Measurements from ENCODE around the gene TF. TPM values are rescaled to one million over a fixed set of nuclear protein-coding genes. Genes with fewer than 3 reads are reported as not detected.
A peak's percentile ranks its signal among the peaks of the same experiment; 100 is the strongest.

TF gene
- total and polyA plus RNA-seq, 4 donors, result 333 to 708 (median 529) TPM

GRCh38 chr3:133820889-133821675 is 74.9 kb downstream of the TF start:
- whole genome bisulfite sequencing (ENCODE audit: insufficient coverage), result 94% methylated on average over 2 of the region's 3 CpGs
- no peaks in the 10 kb centered on the region for H3K4me1 ChIP-seq (ENCODE audit: control insufficient read depth, insufficient read depth, low read length)
- H3K9me3 ChIP-seq (ENCODE audit: control insufficient read depth, insufficient read depth, low read length), result no peaks in the 10 kb centered on the region
- H3K36me3 ChIP-seq (ENCODE audit: control insufficient read depth, insufficient read depth, low read length), result peaks cover 41% of the 10 kb centered on the region
- H3K27me3 ChIP-seq (ENCODE audit: control insufficient read depth, insufficient read depth, low read length), result no peaks in the 10 kb centered on the region
- no peak for DNase-seq (ENCODE audit: low read depth in 4 of 6, low spot score in 6 of 6)
- no peak overlapping the region for H3K27ac ChIP-seq (ENCODE audit: low read depth, low read length)
- no peak overlapping the region for H3K4me3 ChIP-seq (ENCODE audit: low read depth, low read length)

- Histone ChIP-seq H3K27me3 (ENCODE audit: control insufficient read depth, insufficient read depth, low read length) (no peaks in the 10 kb centered on the region), H3K36me3 (ENCODE audit: control insufficient read depth, insufficient read depth, low read length) (peaks cover 44% of the 10 kb centered on the region), H3K27ac (ENCODE audit: low read depth, low read length) (no peak overlapping the region), H3K4me3 (ENCODE audit: low read depth, low read length) (no peak overlapping the region), H3K4me1 (ENCODE audit: control insufficient read depth, insufficient read depth, low read length) (no peaks in the 10 kb centered on the region), H3K9me3 (ENCODE audit: control insufficient read depth, insufficient read depth, low read length) (no peaks in the 10 kb centered on the region)
- peak in 2 of 6 donors; percentile 31 to 44 for DNase-seq (ENCODE audit: low read depth in 4 of 6, low spot score in 6 of 6)
- 84% methylated on average over 7 of the region's 8 CpGs for WGBS (ENCODE audit: insufficient coverage)
Measured at GRCh38 chr3:133821767-133822638, 75.8 kb downstream of the TF start.

GRCh38 chr3:133824961-133825485 is 78.8 kb downstream of the TF start:
- H3K4me1 ChIP-seq (ENCODE audit: control insufficient read depth, insufficient read depth, low read length), result peaks cover 15% of the 10 kb centered on the region
- no peaks in the 10 kb centered on the region for H3K27me3 ChIP-seq (ENCODE audit: control insufficient read depth, insufficient read depth, low read length)
- H3K36me3 ChIP-seq (ENCODE audit: control insufficient read depth, insufficient read depth, low read length), result peaks cover 57% of the 10 kb centered on the region
- no peak overlapping the region for H3K27ac ChIP-seq (ENCODE audit: low read depth, low read length)
- no peaks in the 10 kb centered on the region for H3K9me3 ChIP-seq (ENCODE audit: control insufficient read depth, insufficient read depth, low read length)
- 79% methylated on average over 8 of the region's 8 CpGs for WGBS (ENCODE audit: insufficient coverage)
- DNase-seq (ENCODE audit: low read depth in 4 of 6, low spot score in 6 of 6), result no peak
- H3K4me3 ChIP-seq (ENCODE audit: low read depth, low read length), result no peak overlapping the region

- DNase-seq (ENCODE audit: low read depth in 4 of 6, low spot score in 6 of 6), result no peak
- H3K27ac ChIP-seq (ENCODE audit: low read depth, low read length), result no peak overlapping the region
- WGBS (ENCODE audit: insufficient coverage), result no CpG with 5 or more reads among the region's 12 CpGs
- H3K9me3 ChIP-seq (ENCODE audit: control insufficient read depth, insufficient read depth, low read length), result no peaks in the 10 kb centered on the region
- H3K4me3 ChIP-seq (ENCODE audit: low read depth, low read length), result no peak overlapping the region
- H3K4me1 ChIP-seq (ENCODE audit: control insufficient read depth, insufficient read depth, low read length), result peaks cover 17% of the 10 kb centered on the region
- H3K27me3 ChIP-seq (ENCODE audit: control insufficient read depth, insufficient read depth, low read length), result no peaks in the 10 kb centered on the region
- H3K36me3 ChIP-seq (ENCODE audit: control insufficient read depth, insufficient read depth, low read length), result peaks cover 55% of the 10 kb centered on the region
Measured at GRCh38 chr3:133825969-133826727, 80.0 kb downstream of the TF start.

GRCh38 chr3:133827136-133827535 is 80.9 kb downstream of the TF start:
- DNase-seq (ENCODE audit: low read depth in 4 of 6, low spot score in 6 of 6), result peak in 1 of 6 donors; percentile 28
- no CpG with 5 or more reads among the region's 1 CpG for WGBS (ENCODE audit: insufficient coverage)
- H3K27me3 ChIP-seq (ENCODE audit: control insufficient read depth, insufficient read depth, low read length), result no peaks in the 10 kb centered on the region

GRCh38 chr3:133827684-133828083 is 81.5 kb downstream of the TF start:
- peaks cover 63% of the 10 kb centered on the region for H3K36me3 ChIP-seq (ENCODE audit: control insufficient read depth, insufficient read depth, low read length)
- 38% methylated on average over 3 of the region's 4 CpGs for WGBS (ENCODE audit: insufficient coverage)
- H3K27ac ChIP-seq (ENCODE audit: low read depth, low read length), result no peak overlapping the region

More at GRCh38 chr3:133827136-133827535, 80.9 kb downstream of the TF start:
- Histone ChIP-seq H3K9me3 (ENCODE audit: control insufficient read depth, insufficient read depth, low read length) (no peaks in the 10 kb centered on the region), H3K4me3 (ENCODE audit: low read depth, low read length) (no peak overlapping the region), H3K27ac (ENCODE audit: low read depth, low read length) (no peak overlapping the region), H3K36me3 (ENCODE audit: control insufficient read depth, insufficient read depth, low read length) (peaks cover 62% of the 10 kb centered on the region), H3K4me1 (ENCODE audit: control insufficient read depth, insufficient read depth, low read length) (peaks cover 17% of the 10 kb centered on the region)

GRCh38 chr3:133828576-133829309 is 82.5 kb downstream of the TF start:
- peaks cover 64% of the 10 kb centered on the region for H3K36me3 ChIP-seq (ENCODE audit: control insufficient read depth, insufficient read depth, low read length)
- 79% methylated on average over 11 of the region's 12 CpGs for WGBS (ENCODE audit: insufficient coverage)
- no peak for DNase-seq (ENCODE audit: low read depth in 4 of 6, low spot score in 6 of 6)

More at GRCh38 chr3:133827684-133828083, 81.5 kb downstream of the TF start:
- no peaks in the 10 kb centered on the region for H3K27me3 ChIP-seq (ENCODE audit: control insufficient read depth, insufficient read depth, low read length)
- peak in 1 of 6 donors; percentile 7 for DNase-seq (ENCODE audit: low read depth in 4 of 6, low spot score in 6 of 6)
- no peaks in the 10 kb centered on the region for H3K9me3 ChIP-seq (ENCODE audit: control insufficient read depth, insufficient read depth, low read length)
- H3K4me3 ChIP-seq (ENCODE audit: low read depth, low read length), result no peak overlapping the region
- H3K4me1 ChIP-seq (ENCODE audit: control insufficient read depth, insufficient read depth, low read length), result peaks cover 17% of the 10 kb centered on the region

GRCh38 chr3:133829310-133829707 is 83.1 kb downstream of the TF start:
- Histone ChIP-seq H3K27ac (ENCODE audit: low read depth, low read length) (no peak overlapping the region), H3K9me3 (ENCODE audit: control insufficient read depth, insufficient read depth, low read length) (no peaks in the 10 kb centered on the region), H3K27me3 (ENCODE audit: control insufficient read depth, insufficient read depth, low read length) (no peaks in the 10 kb centered on the region), H3K4me1 (ENCODE audit: control insufficient read depth, insufficient read depth, low read length) (peaks cover 17% of the 10 kb centered on the region), H3K4me3 (ENCODE audit: low read depth, low read length) (no peak overlapping the region), H3K36me3 (ENCODE audit: control insufficient read depth, insufficient read depth, low read length) (peaks cover 68% of the 10 kb centered on the region)
- 68% methylated on average over 3 of the region's 3 CpGs for WGBS (ENCODE audit: insufficient coverage)
- peak in 1 of 6 donors; percentile 50 for DNase-seq (ENCODE audit: low read depth in 4 of 6, low spot score in 6 of 6)

More at GRCh38 chr3:133828576-133829309, 82.5 kb downstream of the TF start:
- no peak overlapping the region for H3K27ac ChIP-seq (ENCODE audit: low read depth, low read length)
- H3K4me3 ChIP-seq (ENCODE audit: low read depth, low read length), result no peak overlapping the region
- H3K9me3 ChIP-seq (ENCODE audit: control insufficient read depth, insufficient read depth, low read length), result no peaks in the 10 kb centered on the region
- no peaks in the 10 kb centered on the region for H3K27me3 ChIP-seq (ENCODE audit: control insufficient read depth, insufficient read depth, low read length)
- peaks cover 17% of the 10 kb centered on the region for H3K4me1 ChIP-seq (ENCODE audit: control insufficient read depth, insufficient read depth, low read length)

Data from spinal cord (tissue), 10 donors.